Measurements from ENCODE around the gene TRIM26.

DNA sequence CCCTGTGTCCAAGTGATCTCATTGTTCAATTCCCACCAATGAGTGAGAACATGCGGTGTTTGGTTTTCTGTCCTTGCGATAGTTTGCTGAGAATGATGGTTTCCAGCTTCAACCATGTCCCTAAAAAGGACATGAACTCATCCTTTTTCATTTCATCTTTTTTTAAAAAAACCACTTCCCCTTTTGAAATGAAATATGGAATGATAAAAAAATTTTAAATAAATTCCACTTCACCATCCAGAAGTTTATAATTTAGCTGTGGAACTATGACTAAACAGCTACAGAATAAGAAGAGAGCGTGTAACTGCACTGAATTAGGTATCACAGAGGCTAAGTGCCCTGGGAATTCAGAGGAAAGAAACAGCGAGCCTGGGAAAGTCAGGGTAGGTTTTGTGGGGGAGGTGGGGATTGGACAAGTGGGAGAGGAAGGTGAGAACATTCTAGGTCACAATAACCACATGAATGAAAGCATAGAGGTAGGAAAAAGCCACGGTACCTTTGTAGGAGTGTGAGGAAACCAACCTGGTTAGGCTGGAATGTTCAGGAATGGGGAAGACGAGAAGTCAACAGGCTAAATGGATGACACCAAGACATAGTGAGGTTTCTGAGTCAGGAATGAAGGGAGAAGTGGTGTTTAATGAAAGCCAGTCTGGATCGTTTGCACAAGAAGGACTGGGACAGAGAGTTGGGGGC is 63.2 kb downstream of the TRIM26 start:
- TF ChIP-seq, protein P1, sequence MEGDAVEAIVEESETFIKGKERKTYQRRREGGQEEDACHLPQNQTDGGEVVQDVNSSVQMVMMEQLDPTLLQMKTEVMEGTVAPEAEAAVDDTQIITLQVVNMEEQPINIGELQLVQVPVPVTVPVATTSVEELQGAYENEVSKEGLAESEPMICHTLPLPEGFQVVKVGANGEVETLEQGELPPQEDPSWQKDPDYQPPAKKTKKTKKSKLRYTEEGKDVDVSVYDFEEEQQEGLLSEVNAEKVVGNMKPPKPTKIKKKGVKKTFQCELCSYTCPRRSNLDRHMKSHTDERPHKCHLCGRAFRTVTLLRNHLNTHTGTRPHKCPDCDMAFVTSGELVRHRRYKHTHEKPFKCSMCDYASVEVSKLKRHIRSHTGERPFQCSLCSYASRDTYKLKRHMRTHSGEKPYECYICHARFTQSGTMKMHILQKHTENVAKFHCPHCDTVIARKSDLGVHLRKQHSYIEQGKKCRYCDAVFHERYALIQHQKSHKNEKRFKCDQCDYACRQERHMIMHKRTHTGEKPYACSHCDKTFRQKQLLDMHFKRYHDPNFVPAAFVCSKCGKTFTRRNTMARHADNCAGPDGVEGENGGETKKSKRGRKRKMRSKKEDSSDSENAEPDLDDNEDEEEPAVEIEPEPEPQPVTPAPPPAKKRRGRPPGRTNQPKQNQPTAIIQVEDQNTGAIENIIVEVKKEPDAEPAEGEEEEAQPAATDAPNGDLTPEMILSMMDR (IDR thresholded peaks at IDR 0.05; ENCODE audit: poor library complexity): no peak
- no peak for TF ChIP-seq EZH2phosphoT487 (IDR thresholded peaks at IDR 0.05; ENCODE audit: low read depth, severe bottlenecking, unreplicated experiment)
